Kidney capillary endothelial cell (primary cell): ENCODE data around the gene TTL.

ENCODE experiments used
- DNase-seq: peaks from one replicate; pipeline ENCODE4 v3.0.0-alpha.2; 2018; ENCODE audit warnings: low spot score

The TTL gene

GRCh38 chr2:112583497-112584133 lies 101.7 kb downstream of the TTL start:
- DNase-seq: peak; percentile 23

GRCh38 chr2:112584134-112584890 lies 102.4 kb downstream of the TTL start, which contains the start of gene CHCHD5:
TSS of gene CHCHD5 (plus strand) at chr2:112584609. CDS start at chr2:112584648, 39 bp downstream.
- peak; percentile 97 for DNase-seq

GRCh38 chr2:112584891-112585250 lies 102.9 kb downstream of the TTL start:
- DNase-seq: no peak

- no peak for DNase-seq
Observed at GRCh38 chr2:112585400-112585799, 103.4 kb downstream of the TTL start.

- DNase-seq: no peak
Observed at GRCh38 chr2:112585873-112586464, 104.0 kb downstream of the TTL start.

GRCh38 chr2:112588611-112589045 lies 106.7 kb downstream of the TTL start:
- no peak for DNase-seq
